HepG2 (cell line): ENCODE measurements around the gene SEC14L1. TPM values are rescaled to one million over a fixed set of nuclear protein-coding genes. Genes with fewer than 3 reads are reported as not detected.

ENCODE experiments used
- HDAC1 ChIP-seq: sonication (generic); formaldehyde crosslinking; IDR thresholded peaks from 2 replicates; pipeline ENCODE4 v1.5.1; 2020; ENCODE audit warnings: mild to moderate bottlenecking, missing genetic modification reagents
- ISL2 ChIP-seq: sonication (generic); formaldehyde crosslinking; IDR thresholded peaks from 2 replicates; pipeline ENCODE4 v1.5.0; 2020; ENCODE audit warnings: missing genetic modification reagents
- MYC ChIP-seq: sonication (generic); formaldehyde crosslinking; IDR thresholded peaks from 2 replicates; pipeline ENCODE4 v1.9.0; 2021; ENCODE audit warnings: missing genetic modification reagents, borderline replicate concordance
- NR2F2 ChIP-seq: IDR thresholded peaks from 2 replicates; pipeline ENCODE4 v1.6.1; 2012; ENCODE audit warnings: low read depth, inconsistent platforms, borderline replicate concordance
- REXO4 ChIP-seq: sonication (generic); formaldehyde crosslinking; IDR thresholded peaks from 2 replicates; pipeline ENCODE4 v1.8.0; 2022; ENCODE audit warnings: missing genetic modification reagents, mild to moderate bottlenecking, borderline replicate concordance
- SNAI1 ChIP-seq: sonication (generic); formaldehyde crosslinking; IDR thresholded peaks from 2 replicates; pipeline ENCODE4 v1.5.0; 2020; ENCODE audit warnings: mild to moderate bottlenecking, missing genetic modification reagents, borderline replicate concordance
- ZNF431 ChIP-seq: sonication (generic); formaldehyde crosslinking; IDR thresholded peaks from 2 replicates; pipeline ENCODE4 v1.9.0; 2022; ENCODE audit warnings: missing genetic modification reagents, low read depth, mild to moderate bottlenecking, borderline replicate concordance
- polyA plus RNA-seq, 8 experiments: library from polyadenylated mRNA; depleted of rRNA in 3 of 8; stranded (reverse) in 7 of 8; unstranded in 1 of 8; fragments of >200 nt; fragmentation: Illumina TruSeq in 4 of 8; extraction: Trizol in 4 of 8; gene quantifications; 2 replicates each; pipeline versions ENCODE4 v1.2.1 to v1.2.3, GENCODE V29; 2011 to 2016; ENCODE audit warnings: low read depth in 4 of 8, missing spikeins in 1 of 8, mixed read lengths in 1 of 8; ENCODE audit not compliant: insufficient read depth in 1 of 8
- total RNA-seq, 5 experiments: library from RNA; depleted of rRNA; stranded (reverse); fragments of >200 nt; fragmentation: Illumina TruSeq; extraction: Trizol; gene quantifications; 2 replicates each; pipeline ENCODE4 v1.2.3, GENCODE V29; 2016; ENCODE audit warnings: low read depth in 1 of 5
- TF ChIP-seq, protein P1 (sequence below): sonication (generic); formaldehyde crosslinking; IDR thresholded peaks from 2 replicates; pipeline ENCODE4 v1.8.0; 2022; ENCODE audit warnings: mild to moderate bottlenecking, missing genetic modification reagents; ENCODE audit not compliant: insufficient replicate concordance
- TF ChIP-seq, protein P2 (sequence below): sonication (generic); formaldehyde crosslinking; IDR thresholded peaks from 2 replicates; pipeline ENCODE4 v1.4.0; 2020; ENCODE audit warnings: missing genetic modification reagents
- TF ChIP-seq, protein P3 (sequence below): IDR thresholded peaks from 2 replicates; pipeline ENCODE4 v1.6.1; 2012; ENCODE audit warnings: inconsistent platforms
- TF ChIP-seq, protein P4 (sequence below): sonication (generic); formaldehyde crosslinking; IDR thresholded peaks from 2 replicates; pipeline ENCODE4 v1.5.0; 2020; ENCODE audit warnings: missing genetic modification reagents, mild to moderate bottlenecking, borderline replicate concordance
- TF ChIP-seq, protein P5 (sequence below): sonication (generic); formaldehyde crosslinking; IDR thresholded peaks from 2 replicates; pipeline ENCODE4 v1.4.0; 2020; ENCODE audit warnings: missing genetic modification reagents, mild to moderate bottlenecking, borderline replicate concordance
- TF ChIP-seq, protein P6 (sequence below): sonication (generic); formaldehyde crosslinking; IDR thresholded peaks from 2 replicates; pipeline ENCODE4 v1.5.0; 2020; ENCODE audit warnings: mild to moderate bottlenecking, missing genetic modification reagents, borderline replicate concordance

The SEC14L1 gene
- total and polyA plus RNA-seq, 2 of the 13 experiments (the other 11 are each of a cell fraction or from before 2014, with no cell fraction given): 26.3 to 43.9 TPM

DNA sequence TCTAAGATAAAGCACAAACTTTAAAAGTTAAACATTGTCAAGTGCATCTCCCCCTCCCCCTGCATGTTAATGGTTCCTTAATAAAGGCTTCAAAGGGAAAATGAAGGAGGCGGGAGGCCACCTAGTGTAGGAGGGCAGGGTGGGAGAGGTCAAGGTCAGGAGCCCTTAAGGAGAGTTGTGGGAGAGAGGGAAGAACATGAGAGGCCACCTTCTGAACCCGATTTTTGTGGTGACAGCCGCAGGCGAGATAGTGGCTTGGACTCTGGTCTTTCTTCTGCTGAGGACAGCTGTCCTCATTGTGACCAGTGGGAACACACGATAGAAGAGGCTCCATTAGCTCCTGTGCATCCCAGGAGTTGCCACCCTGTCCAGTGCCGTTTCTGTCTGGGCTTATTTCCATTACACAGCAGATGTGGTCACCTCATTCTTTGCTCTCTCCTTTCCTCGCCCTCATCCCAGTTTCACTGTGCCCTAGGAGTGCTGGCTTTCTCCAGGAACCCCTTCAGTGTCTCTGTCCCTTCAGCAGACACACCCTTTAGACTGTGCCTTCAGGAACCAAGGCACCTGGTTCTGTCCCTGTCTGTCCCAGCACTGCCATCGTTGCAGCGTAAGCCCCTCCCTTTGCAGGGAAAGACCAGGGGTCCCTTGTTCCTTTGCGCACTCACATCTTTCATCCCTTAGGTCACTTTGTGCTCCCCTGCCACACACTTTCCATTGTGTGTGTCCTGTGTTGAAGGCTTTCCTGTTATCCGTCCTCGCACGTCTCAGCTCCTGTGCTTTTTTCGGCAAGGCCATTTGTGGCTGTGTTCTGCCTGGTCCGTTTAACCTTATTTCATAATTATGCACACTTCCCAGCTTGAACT is 7.5 kb downstream of the SEC14L1 start (continued):
- TF ChIP-seq, protein P1, sequence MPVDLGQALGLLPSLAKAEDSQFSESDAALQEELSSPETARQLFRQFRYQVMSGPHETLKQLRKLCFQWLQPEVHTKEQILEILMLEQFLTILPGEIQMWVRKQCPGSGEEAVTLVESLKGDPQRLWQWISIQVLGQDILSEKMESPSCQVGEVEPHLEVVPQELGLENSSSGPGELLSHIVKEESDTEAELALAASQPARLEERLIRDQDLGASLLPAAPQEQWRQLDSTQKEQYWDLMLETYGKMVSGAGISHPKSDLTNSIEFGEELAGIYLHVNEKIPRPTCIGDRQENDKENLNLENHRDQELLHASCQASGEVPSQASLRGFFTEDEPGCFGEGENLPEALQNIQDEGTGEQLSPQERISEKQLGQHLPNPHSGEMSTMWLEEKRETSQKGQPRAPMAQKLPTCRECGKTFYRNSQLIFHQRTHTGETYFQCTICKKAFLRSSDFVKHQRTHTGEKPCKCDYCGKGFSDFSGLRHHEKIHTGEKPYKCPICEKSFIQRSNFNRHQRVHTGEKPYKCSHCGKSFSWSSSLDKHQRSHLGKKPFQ (CRISPR knock-in tag): no peak
- TF ChIP-seq, protein P2, sequence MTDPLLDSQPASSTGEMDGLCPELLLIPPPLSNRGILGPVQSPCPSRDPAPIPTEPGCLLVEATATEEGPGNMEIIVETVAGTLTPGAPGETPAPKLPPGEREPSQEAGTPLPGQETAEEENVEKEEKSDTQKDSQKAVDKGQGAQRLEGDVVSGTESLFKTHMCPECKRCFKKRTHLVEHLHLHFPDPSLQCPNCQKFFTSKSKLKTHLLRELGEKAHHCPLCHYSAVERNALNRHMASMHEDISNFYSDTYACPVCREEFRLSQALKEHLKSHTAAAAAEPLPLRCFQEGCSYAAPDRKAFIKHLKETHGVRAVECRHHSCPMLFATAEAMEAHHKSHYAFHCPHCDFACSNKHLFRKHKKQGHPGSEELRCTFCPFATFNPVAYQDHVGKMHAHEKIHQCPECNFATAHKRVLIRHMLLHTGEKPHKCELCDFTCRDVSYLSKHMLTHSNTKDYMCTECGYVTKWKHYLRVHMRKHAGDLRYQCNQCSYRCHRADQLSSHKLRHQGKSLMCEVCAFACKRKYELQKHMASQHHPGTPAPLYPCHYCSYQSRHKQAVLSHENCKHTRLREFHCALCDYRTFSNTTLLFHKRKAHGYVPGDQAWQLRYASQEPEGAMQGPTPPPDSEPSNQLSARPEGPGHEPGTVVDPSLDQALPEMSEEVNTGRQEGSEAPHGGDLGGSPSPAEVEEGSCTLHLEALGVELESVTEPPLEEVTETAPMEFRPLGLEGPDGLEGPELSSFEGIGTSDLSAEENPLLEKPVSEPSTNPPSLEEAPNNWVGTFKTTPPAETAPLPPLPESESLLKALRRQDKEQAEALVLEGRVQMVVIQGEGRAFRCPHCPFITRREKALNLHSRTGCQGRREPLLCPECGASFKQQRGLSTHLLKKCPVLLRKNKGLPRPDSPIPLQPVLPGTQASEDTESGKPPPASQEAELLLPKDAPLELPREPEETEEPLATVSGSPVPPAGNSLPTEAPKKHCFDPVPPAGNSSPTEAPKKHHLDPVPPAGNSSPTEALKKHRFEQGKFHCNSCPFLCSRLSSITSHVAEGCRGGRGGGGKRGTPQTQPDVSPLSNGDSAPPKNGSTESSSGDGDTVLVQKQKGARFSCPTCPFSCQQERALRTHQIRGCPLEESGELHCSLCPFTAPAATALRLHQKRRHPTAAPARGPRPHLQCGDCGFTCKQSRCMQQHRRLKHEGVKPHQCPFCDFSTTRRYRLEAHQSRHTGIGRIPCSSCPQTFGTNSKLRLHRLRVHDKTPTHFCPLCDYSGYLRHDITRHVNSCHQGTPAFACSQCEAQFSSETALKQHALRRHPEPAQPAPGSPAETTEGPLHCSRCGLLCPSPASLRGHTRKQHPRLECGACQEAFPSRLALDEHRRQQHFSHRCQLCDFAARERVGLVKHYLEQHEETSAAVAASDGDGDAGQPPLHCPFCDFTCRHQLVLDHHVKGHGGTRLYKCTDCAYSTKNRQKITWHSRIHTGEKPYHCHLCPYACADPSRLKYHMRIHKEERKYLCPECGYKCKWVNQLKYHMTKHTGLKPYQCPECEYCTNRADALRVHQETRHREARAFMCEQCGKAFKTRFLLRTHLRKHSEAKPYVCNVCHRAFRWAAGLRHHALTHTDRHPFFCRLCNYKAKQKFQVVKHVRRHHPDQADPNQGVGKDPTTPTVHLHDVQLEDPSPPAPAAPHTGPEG: no peak
- TF ChIP-seq, protein P3, sequence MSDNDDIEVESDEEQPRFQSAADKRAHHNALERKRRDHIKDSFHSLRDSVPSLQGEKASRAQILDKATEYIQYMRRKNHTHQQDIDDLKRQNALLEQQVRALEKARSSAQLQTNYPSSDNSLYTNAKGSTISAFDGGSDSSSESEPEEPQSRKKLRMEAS: peak; percentile 33; the same call in 1 of the 2 replicates
- no peak for TF ChIP-seq ZNF431 (CRISPR knock-in tag)
- peak; percentile 28; the same call in 1 of the 2 replicates for TF ChIP-seq NR2F2
- TF ChIP-seq, protein P4, sequence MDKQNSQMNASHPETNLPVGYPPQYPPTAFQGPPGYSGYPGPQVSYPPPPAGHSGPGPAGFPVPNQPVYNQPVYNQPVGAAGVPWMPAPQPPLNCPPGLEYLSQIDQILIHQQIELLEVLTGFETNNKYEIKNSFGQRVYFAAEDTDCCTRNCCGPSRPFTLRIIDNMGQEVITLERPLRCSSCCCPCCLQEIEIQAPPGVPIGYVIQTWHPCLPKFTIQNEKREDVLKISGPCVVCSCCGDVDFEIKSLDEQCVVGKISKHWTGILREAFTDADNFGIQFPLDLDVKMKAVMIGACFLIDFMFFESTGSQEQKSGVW (CRISPR knock-in tag): no peak
- TF ChIP-seq HDAC1 (CRISPR knock-in tag): no peak; the same call in 1 of the 2 replicates
- TF ChIP-seq MYC (CRISPR knock-in tag): no peak
- TF ChIP-seq REXO4 (CRISPR knock-in tag): no peak
- no peak for TF ChIP-seq ISL2 (CRISPR knock-in tag)
- TF ChIP-seq, protein P5, sequence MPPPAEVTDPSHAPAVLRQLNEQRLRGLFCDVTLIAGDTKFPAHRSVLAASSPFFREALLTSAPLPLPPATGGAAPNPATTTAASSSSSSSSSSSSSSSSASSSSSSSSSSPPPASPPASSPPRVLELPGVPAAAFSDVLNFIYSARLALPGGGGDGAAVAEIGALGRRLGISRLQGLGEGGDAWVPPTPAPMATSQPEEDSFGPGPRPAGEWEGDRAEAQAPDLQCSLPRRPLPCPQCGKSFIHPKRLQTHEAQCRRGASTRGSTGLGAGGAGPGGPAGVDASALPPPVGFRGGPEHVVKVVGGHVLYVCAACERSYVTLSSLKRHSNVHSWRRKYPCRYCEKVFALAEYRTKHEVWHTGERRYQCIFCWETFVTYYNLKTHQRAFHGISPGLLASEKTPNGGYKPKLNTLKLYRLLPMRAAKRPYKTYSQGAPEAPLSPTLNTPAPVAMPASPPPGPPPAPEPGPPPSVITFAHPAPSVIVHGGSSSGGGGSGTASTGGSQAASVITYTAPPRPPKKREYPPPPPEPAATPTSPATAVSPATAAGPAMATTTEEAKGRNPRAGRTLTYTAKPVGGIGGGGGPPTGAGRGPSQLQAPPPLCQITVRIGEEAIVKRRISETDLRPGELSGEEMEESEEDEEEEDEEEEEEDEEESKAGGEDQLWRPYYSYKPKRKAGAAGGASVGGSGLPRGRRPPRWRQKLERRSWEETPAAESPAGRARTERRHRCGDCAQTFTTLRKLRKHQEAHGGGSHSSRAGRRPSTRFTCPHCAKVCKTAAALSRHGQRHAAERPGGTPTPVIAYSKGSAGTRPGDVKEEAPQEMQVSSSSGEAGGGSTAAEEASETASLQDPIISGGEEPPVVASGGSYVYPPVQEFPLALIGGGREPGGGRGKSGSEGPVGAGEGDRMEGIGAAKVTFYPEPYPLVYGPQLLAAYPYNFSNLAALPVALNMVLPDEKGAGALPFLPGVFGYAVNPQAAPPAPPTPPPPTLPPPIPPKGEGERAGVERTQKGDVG (CRISPR knock-in tag): no peak
- TF ChIP-seq, protein P6, sequence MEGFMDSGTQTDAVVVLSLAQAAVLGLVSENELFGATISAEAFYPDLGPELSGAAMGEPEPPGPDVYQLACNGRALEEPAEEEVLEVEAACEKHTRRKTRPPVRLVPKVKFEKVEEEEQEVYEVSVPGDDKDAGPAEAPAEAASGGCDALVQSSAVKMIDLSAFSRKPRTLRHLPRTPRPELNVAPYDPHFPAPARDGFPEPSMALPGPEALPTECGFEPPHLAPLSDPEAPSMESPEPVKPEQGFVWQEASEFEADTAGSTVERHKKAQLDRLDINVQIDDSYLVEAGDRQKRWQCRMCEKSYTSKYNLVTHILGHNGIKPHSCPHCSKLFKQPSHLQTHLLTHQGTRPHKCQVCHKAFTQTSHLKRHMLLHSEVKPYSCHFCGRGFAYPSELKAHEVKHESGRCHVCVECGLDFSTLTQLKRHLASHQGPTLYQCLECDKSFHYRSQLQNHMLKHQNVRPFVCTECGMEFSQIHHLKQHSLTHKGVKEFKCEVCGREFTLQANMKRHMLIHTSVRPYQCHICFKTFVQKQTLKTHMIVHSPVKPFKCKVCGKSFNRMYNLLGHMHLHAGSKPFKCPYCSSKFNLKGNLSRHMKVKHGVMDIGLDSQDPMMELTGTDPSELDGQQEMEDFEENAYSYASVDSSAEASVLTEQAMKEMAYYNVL (CRISPR knock-in tag): peak; percentile 40; the same call in 1 of the 2 replicates
- no peak for TF ChIP-seq SNAI1
